ENCODE measurements around the gene FLT4. TPM values are rescaled to one million over a fixed set of nuclear protein-coding genes. Genes with fewer than 3 reads are reported as not detected.
A peak's percentile ranks its signal among the peaks of the same experiment; 100 is the strongest.

Gene FLT4
- total RNA-seq, 1 experiment from 2014 or later, result 0.44 TPM

DNA sequence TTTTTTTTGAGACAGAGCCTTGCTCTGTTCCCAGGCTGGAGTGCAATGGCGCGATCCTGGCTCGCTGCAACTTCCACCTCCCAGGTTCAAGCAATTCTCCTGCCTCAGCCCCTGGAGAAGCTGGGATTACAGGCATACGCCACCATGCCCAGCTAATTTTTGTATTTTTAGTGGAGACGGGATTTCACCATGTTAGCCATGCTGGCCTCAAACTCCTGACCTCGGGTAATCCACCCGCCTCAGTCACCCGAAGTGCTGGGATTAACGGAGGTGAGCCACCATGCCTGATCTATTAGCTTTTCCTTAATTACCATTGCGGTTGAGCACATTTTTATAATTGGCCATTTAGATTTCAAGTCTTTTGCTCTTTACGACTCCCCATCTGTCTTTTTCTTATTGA, 2.9 kb upstream of the FLT4 start:
- in situ Hi-C loops (cut with HindIII; ENCODE audit: low pct_unique_long_range_greater_than_20kb, low sequenced_read_pairs) (no loop called here), intact Hi-C loops (cut with micrococcal nuclease; ENCODE audit: unreplicated experiment) (no loop called here)
- BruUV-seq (replicated peaks), result no TSS peak
- POLR2A ChIA-PET, result interaction anchor here (0.6 kb wide), 1 partner anchor 1248 kb away, joined by 8 read pairs; no protein-coding TSS in a partner anchor
- no peak overlapping the region for H3K4me3 ChIP-seq (ENCODE audit: low read depth in 2 of 2, low read length in 2 of 2)
- H3K4me1 ChIP-seq (ENCODE audit: control insufficient read depth, insufficient read depth, low read length), result no peaks in the 10 kb centered on the region
- no peaks in the 10 kb centered on the region for H3K9me3 ChIP-seq (ENCODE audit: control insufficient read depth, insufficient read depth, low read depth, low read length)
- H3K27me3 ChIP-seq (ENCODE audit: control insufficient read depth, insufficient read depth, low read length), result peaks cover 15% of the 10 kb centered on the region
- CTCF ChIA-PET, result interaction anchor here (0.6 kb wide), 1 partner anchor 173 kb away, joined by 7 read pairs; no protein-coding TSS in a partner anchor
- no peak for DNase-seq (ENCODE audit: low read depth, low spot score)
- no peaks in the 10 kb centered on the region for H3K36me3 ChIP-seq (ENCODE audit: control insufficient read depth, insufficient read depth, low read length)
- TF ChIP-seq REST (IDR thresholded peaks at IDR 0.05; ENCODE audit: insufficient read depth in 1 of 2, low read depth in 2 of 2, low read length in 1 of 2) (no peak), POLR2AphosphoS5 (IDR thresholded peaks at IDR 0.05; ENCODE audit: low read depth, low read length) (no peak), TCF7L2 (IDR thresholded peaks at IDR 0.05; ENCODE audit: low read depth, low read length) (no peak), SIN3A (IDR thresholded peaks at IDR 0.05; ENCODE audit: borderline replicate concordance, insufficient read depth, low read depth, low read length) (no peak)
- TF ChIP-seq, protein P1, sequence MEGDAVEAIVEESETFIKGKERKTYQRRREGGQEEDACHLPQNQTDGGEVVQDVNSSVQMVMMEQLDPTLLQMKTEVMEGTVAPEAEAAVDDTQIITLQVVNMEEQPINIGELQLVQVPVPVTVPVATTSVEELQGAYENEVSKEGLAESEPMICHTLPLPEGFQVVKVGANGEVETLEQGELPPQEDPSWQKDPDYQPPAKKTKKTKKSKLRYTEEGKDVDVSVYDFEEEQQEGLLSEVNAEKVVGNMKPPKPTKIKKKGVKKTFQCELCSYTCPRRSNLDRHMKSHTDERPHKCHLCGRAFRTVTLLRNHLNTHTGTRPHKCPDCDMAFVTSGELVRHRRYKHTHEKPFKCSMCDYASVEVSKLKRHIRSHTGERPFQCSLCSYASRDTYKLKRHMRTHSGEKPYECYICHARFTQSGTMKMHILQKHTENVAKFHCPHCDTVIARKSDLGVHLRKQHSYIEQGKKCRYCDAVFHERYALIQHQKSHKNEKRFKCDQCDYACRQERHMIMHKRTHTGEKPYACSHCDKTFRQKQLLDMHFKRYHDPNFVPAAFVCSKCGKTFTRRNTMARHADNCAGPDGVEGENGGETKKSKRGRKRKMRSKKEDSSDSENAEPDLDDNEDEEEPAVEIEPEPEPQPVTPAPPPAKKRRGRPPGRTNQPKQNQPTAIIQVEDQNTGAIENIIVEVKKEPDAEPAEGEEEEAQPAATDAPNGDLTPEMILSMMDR (IDR thresholded peaks at IDR 0.05), result no peak
- ATAC-seq, result no peak
- no peak overlapping the region for H3K27ac ChIP-seq (ENCODE audit: low read length)

GRCh38 chr5:180648658-180649296, 623 bp downstream of the FLT4 start:
- Histone ChIP-seq H3K27ac (ENCODE audit: low read length) (no peak overlapping the region), H3K4me1 (ENCODE audit: control insufficient read depth, insufficient read depth, low read length) (no peaks in the 10 kb centered on the region), H3K4me3 (ENCODE audit: low read depth in 2 of 2, low read length in 2 of 2) (no peak overlapping the region), H3K27me3 (ENCODE audit: control insufficient read depth, insufficient read depth, low read length) (peaks cover 13% of the 10 kb centered on the region), H3K9me3 (ENCODE audit: control insufficient read depth, insufficient read depth, low read depth, low read length) (no peaks in the 10 kb centered on the region), H3K36me3 (ENCODE audit: control insufficient read depth, insufficient read depth, low read length) (no peaks in the 10 kb centered on the region)
- ChIA-PET CTCF (no interaction called here), POLR2A (no interaction called here)
- no peak for DNase-seq (ENCODE audit: low read depth, low spot score)
- no TSS peak for BruUV-seq (replicated peaks)
- peak; percentile 13; the same call in 1 of the 2 replicates for ATAC-seq
- in situ Hi-C loops (cut with HindIII; ENCODE audit: low pct_unique_long_range_greater_than_20kb, low sequenced_read_pairs), result no loop called here
- intact Hi-C loops (cut with micrococcal nuclease; ENCODE audit: unreplicated experiment), result no loop called here
- TF ChIP-seq POLR2AphosphoS5 (IDR thresholded peaks at IDR 0.05; ENCODE audit: low read depth, low read length) (no peak), REST (IDR thresholded peaks at IDR 0.05; ENCODE audit: insufficient read depth in 1 of 2, low read depth in 2 of 2, low read length in 1 of 2) (no peak), TCF7L2 (IDR thresholded peaks at IDR 0.05; ENCODE audit: low read depth, low read length) (no peak), SIN3A (IDR thresholded peaks at IDR 0.05; ENCODE audit: borderline replicate concordance, insufficient read depth, low read depth, low read length) (no peak)
- TF ChIP-seq, protein P1 (IDR thresholded peaks at IDR 0.05), result no peak; the same call in 1 of the 2 replicates
